ENCODE measurements around the gene ADD2.

ADD2 gene, protein sequence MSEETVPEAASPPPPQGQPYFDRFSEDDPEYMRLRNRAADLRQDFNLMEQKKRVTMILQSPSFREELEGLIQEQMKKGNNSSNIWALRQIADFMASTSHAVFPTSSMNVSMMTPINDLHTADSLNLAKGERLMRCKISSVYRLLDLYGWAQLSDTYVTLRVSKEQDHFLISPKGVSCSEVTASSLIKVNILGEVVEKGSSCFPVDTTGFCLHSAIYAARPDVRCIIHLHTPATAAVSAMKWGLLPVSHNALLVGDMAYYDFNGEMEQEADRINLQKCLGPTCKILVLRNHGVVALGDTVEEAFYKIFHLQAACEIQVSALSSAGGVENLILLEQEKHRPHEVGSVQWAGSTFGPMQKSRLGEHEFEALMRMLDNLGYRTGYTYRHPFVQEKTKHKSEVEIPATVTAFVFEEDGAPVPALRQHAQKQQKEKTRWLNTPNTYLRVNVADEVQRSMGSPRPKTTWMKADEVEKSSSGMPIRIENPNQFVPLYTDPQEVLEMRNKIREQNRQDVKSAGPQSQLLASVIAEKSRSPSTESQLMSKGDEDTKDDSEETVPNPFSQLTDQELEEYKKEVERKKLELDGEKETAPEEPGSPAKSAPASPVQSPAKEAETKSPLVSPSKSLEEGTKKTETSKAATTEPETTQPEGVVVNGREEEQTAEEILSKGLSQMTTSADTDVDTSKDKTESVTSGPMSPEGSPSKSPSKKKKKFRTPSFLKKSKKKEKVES

GRCh38 chr2:70767699-70768589 lies at the start of gene ADD2:
TSS of gene ADD2 (minus strand) at chr2:70768200. CDS start at chr2:70706408, 61,792 bp downstream.
- peak; percentile 24 for DNase-seq (ENCODE audit: low read depth)
- TF ChIP-seq CTCF (IDR thresholded peaks at IDR 0.05; ENCODE audit: insufficient read depth, low read depth, low read length, missing control alignments): no peak
- H3K4me3 ChIP-seq (ENCODE audit: low read length): no peak within 1 kb of the TSS

DNA sequence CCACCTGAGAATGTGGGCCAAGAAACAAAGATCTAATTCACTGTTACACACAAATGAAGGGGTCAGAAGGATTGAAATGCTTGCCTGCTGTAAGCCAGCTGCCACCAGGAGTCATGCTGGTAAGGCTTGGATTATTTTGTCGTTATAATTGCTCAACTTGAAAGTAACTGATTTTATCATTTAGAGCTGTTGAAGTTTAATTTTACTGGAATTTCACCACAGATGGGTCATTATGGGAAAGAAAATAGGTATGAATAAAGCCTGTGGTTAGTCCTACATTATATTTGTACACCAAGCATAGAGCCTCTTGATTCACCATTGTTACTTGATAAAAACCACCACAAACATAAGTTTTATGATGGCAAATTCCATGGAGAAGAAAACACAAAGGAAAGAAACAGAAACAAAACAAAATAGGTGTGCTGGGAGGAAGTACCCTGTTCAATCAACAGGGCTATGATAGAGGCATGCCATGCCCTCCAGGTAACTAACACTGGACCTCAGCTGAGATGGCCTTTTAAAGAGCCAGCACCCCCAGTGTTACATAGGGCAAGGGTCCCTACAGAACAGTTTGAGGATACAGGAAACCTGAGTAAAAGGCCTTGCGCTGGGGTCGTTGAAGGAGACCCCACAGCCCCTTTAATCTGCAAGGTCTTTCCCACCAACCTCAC lies 49.4 kb upstream of the ADD2 start:
- TF ChIP-seq CTCF (IDR thresholded peaks at IDR 0.05; ENCODE audit: insufficient read depth, low read depth, low read length, missing control alignments): no peak
- H3K4me3 ChIP-seq (ENCODE audit: low read length): no peak overlapping the region
- DNase-seq (ENCODE audit: low read depth): no peak

DNA sequence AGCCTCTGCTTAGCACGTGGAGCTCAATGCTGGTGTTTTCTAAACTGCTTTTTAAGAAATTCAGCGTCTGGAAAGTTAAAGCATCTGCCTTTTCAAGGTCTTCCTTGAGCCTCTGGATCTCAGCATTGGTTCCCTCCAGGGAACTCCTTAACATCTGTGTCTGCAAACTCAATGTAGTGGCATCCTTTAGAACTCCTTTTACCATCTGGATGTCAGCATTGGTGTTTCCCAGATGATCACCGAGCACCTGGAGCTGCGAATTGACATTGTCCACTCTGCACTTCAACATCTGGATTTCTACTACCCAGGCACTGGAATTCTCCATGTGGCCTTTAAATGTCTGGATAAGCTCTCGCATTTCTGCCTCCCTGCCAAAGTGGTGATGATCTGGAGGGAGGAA lies 48.7 kb upstream of the ADD2 start:
- H3K4me3 ChIP-seq (ENCODE audit: low read length): no peak overlapping the region
- no peak for DNase-seq (ENCODE audit: low read depth)
- no peak for TF ChIP-seq CTCF (IDR thresholded peaks at IDR 0.05; ENCODE audit: insufficient read depth, low read depth, low read length, missing control alignments)

- no peak for TF ChIP-seq CTCF (IDR thresholded peaks at IDR 0.05; ENCODE audit: insufficient read depth, low read depth, low read length, missing control alignments)
Measured at GRCh38 chr2:70808983-70809958, 41.3 kb upstream of the ADD2 start.

DNA sequence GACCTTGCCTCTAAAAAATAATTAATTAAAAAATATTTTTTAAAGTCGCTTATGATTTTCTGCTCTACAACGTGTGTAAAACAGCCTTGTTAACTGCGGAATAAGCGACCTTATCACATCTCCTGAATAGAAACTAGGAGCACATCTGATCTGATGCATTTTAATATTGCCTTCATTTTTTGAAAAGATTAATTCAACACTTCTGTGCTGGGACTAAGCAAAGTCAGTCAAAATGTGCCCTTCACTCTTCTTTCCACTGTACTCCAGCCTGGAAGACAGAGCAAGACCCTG lies 39.8 kb upstream of the ADD2 start:
- TF ChIP-seq CTCF (IDR thresholded peaks at IDR 0.05; ENCODE audit: insufficient read depth, low read depth, low read length, missing control alignments): no peak
- no peak overlapping the region for H3K4me3 ChIP-seq (ENCODE audit: low read length)
- no peak for DNase-seq (ENCODE audit: low read depth)

More at GRCh38 chr2:70808983-70809958, 41.3 kb upstream of the ADD2 start:
- DNase-seq (ENCODE audit: low read depth): no peak
- H3K4me3 ChIP-seq (ENCODE audit: low read length): no peak overlapping the region

All from epithelial cell of esophagus (primary cell).